Measurements from ENCODE around the gene KISS1. TPM values are rescaled to one million over a fixed set of nuclear protein-coding genes. Genes with fewer than 3 reads are reported as not detected.
"Not testable (repeated sequence)": the region's sequence is repeated elsewhere in the genome, so short reads cannot be mapped to it uniquely, and the experiment has no call there.

Gene KISS1
- 1 to 10 TPM in 1 of 3 donors, not detected in 2; 1.3 TPM for total RNA-seq
- long read RNA-seq, donor 1, result 0 reads
- long read RNA-seq, donor 2, result 0 reads

- intact Hi-C loops (cut with DNase I, micrococcal nuclease), result no loop called here
- no peaks in the 10 kb centered on the region for H3K9me3 ChIP-seq
- H3K4me3 ChIP-seq, result no peak within 1 kb of the TSS
- no peak for DNase-seq
- no peaks in the 10 kb centered on the region for H3K36me3 ChIP-seq (ENCODE audit: low read depth)
- no peak for TF ChIP-seq CTCF (IDR thresholded peaks at IDR 0.05)
- H3K4me1 ChIP-seq (ENCODE audit: low read depth), result peaks cover 3% of the 10 kb centered on the region
- ATAC-seq, result no peak
Observed at GRCh38 chr1:204196068-204196795, at the start of gene KISS1. Gene KISS1, minus strand, starts transcription at chr1:204196491. Its CDS starts 3,615 bp downstream, at chr1:204192876.

GRCh38 chr1:204242920-204243319 is 46.6 kb upstream of the KISS1 start:
- Histone ChIP-seq H3K36me3 (ENCODE audit: low read depth) (peaks cover 8% of the 10 kb centered on the region), H3K9me3 (no peaks in the 10 kb centered on the region), H3K4me3 (no peak overlapping the region), H3K4me1 (ENCODE audit: low read depth) (no peaks in the 10 kb centered on the region)
- intact Hi-C loops (cut with DNase I, micrococcal nuclease), result no loop called here
- no peak for TF ChIP-seq CTCF (IDR thresholded peaks at IDR 0.05)
- no peak for DNase-seq
- no peak for ATAC-seq

- Histone ChIP-seq H3K4me1 (ENCODE audit: low read depth) (no peaks in the 10 kb centered on the region), H3K9me3 (no peaks in the 10 kb centered on the region), H3K4me3 (no peak overlapping the region), H3K36me3 (ENCODE audit: low read depth) (peaks cover 8% of the 10 kb centered on the region)
- no peak for ATAC-seq
- DNase-seq, result no peak
- no peak for TF ChIP-seq CTCF (IDR thresholded peaks at IDR 0.05)
- intact Hi-C loops (cut with DNase I, micrococcal nuclease), result no loop called here
Observed at GRCh38 chr1:204241914-204242313, 45.6 kb upstream of the KISS1 start.

GRCh38 chr1:204241050-204241449 is 44.8 kb upstream of the KISS1 start:
- H3K4me1 ChIP-seq (ENCODE audit: low read depth), result no peaks in the 10 kb centered on the region
- no peak overlapping the region for H3K4me3 ChIP-seq
- DNase-seq (no peak), ATAC-seq (no peak)
- no peaks in the 10 kb centered on the region for H3K9me3 ChIP-seq
- peaks cover 8% of the 10 kb centered on the region for H3K36me3 ChIP-seq (ENCODE audit: low read depth)
- TF ChIP-seq CTCF (IDR thresholded peaks at IDR 0.05), result no peak
- intact Hi-C loops (cut with DNase I, micrococcal nuclease), result no loop called here

- Histone ChIP-seq H3K4me3 (no peak overlapping the region), H3K36me3 (ENCODE audit: low read depth) (peaks cover 8% of the 10 kb centered on the region), H3K9me3 (no peaks in the 10 kb centered on the region), H3K4me1 (ENCODE audit: low read depth) (no peaks in the 10 kb centered on the region)
- no peak for TF ChIP-seq CTCF (IDR thresholded peaks at IDR 0.05)
- no peak for ATAC-seq
- intact Hi-C loops (cut with DNase I, micrococcal nuclease), result no loop called here
- no peak for DNase-seq
Observed at GRCh38 chr1:204240233-204240632, 43.9 kb upstream of the KISS1 start.

GRCh38 chr1:204239401-204239800 is 43.1 kb upstream of the KISS1 start:
- intact Hi-C loops (cut with DNase I, micrococcal nuclease); DNase-seq; ATAC-seq; H3K9me3 ChIP-seq; H3K4me3 ChIP-seq; H3K36me3 ChIP-seq (ENCODE audit: low read depth); H3K4me1 ChIP-seq (ENCODE audit: low read depth): not testable (repeated sequence)

- intact Hi-C loops (cut with DNase I, micrococcal nuclease); H3K4me1 ChIP-seq (ENCODE audit: low read depth); H3K9me3 ChIP-seq; H3K36me3 ChIP-seq (ENCODE audit: low read depth); ATAC-seq; H3K4me3 ChIP-seq; DNase-seq: not testable (repeated sequence)
Observed at GRCh38 chr1:204238520-204238919, 42.2 kb upstream of the KISS1 start.

- DNase-seq; H3K4me1 ChIP-seq (ENCODE audit: low read depth); intact Hi-C loops (cut with DNase I, micrococcal nuclease); H3K4me3 ChIP-seq; ATAC-seq; H3K36me3 ChIP-seq (ENCODE audit: low read depth); H3K9me3 ChIP-seq: not testable (repeated sequence)
Observed at GRCh38 chr1:204237515-204237914, 41.2 kb upstream of the KISS1 start.
